ENCODE measurements around the gene ADAMTSL1.

ADAMTSL1 gene

DNA sequence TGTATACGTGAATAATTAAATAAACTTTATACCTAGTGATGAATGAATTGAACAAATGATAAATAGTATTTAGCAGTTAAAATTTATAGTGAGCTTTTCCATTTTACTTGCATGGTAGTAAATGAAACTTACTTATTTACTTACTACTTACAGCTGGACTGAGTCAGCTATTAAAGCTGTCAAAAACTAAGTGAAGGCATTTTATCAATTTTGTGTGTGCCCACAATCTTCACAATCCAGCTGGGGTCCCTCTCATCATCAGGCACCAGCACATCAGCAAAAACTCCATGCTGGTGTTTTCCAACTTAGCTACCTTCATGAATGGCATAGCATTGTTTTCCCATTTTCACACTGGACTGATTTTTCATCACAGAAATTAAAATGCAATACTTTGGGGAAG, 478.0 kb downstream of the ADAMTSL1 start:
- TF ChIP-seq, protein P1, sequence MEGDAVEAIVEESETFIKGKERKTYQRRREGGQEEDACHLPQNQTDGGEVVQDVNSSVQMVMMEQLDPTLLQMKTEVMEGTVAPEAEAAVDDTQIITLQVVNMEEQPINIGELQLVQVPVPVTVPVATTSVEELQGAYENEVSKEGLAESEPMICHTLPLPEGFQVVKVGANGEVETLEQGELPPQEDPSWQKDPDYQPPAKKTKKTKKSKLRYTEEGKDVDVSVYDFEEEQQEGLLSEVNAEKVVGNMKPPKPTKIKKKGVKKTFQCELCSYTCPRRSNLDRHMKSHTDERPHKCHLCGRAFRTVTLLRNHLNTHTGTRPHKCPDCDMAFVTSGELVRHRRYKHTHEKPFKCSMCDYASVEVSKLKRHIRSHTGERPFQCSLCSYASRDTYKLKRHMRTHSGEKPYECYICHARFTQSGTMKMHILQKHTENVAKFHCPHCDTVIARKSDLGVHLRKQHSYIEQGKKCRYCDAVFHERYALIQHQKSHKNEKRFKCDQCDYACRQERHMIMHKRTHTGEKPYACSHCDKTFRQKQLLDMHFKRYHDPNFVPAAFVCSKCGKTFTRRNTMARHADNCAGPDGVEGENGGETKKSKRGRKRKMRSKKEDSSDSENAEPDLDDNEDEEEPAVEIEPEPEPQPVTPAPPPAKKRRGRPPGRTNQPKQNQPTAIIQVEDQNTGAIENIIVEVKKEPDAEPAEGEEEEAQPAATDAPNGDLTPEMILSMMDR (conservative IDR thresholded peaks at IDR 0.05; ENCODE audit: low read depth, low read length), result no peak
- no peak overlapping the region for H3K4me3 ChIP-seq (ENCODE audit: low read depth, low read length)
- DNase-seq (ENCODE audit: low read depth), result no peak

GRCh38 chr9:18955626-18956025, 481.7 kb downstream of the ADAMTSL1 start:
- TF ChIP-seq, protein P1 (conservative IDR thresholded peaks at IDR 0.05; ENCODE audit: low read depth, low read length), result no peak
- DNase-seq (ENCODE audit: low read depth), result no peak
- H3K4me3 ChIP-seq (ENCODE audit: low read depth, low read length), result no peak overlapping the region
